HG03565 (cell line): ENCODE data around the gene MRGPRF.

ENCODE experiments used
- ATAC-seq: cut with Tn5 transposase; IDR thresholded peaks from one replicate; pipeline ENCODE4 v1.9.1; 2021; ENCODE audit warnings: mild to moderate bottlenecking, moderate library complexity; ENCODE audit not compliant: unreplicated experiment

The MRGPRF gene

DNA sequence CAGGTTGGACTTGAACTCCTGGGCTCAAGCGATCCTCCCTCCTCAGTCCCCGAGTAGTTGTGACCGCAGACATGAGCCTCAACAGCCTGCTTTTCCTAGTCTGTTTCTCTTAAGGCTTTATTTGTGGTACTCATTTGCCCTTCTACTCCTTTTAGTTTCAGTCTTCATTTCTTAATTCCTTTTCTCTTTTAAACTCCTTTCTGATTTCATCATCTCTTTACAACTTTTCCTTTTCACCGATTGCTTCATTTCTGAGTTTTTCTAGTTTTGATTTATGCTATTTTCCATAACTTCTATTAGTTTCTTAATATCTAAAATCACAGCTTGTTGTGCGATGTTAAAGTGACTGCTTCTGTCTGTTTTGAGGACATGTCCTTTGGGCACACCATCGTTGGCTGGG lies 17.3 kb upstream of the MRGPRF start:
- ATAC-seq, result no peak

DNA sequence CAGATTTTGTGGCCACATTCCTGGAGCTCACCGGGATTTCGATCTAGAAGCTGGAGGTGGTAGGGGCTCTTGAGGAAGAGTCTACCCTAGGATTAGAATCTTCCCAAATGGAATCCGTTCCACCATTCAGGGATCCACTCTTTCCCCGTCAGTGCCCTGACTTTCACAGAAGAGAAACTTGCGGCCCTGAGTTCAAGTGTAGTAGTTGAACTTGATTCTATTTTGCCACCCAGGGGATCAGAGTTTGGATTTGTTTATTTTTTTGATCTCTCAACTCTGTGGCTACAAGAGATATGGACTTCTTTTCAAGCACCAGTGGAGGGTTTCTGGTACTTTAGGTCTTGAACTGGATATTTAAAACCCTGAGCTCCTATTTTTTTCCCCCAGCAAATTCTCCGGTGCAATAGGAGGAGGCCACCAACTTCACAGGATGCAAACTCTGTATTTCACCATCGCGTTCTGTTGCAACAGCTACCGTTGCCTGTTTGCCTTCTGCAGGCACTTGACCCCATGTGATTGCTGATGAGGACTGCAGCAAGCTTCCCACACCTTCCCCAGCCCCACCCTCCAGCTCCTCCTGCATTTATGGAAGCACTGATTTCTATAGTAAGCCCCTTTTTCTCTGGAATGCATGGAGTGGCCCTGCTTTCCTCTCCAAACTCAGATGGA lies 14.8 kb upstream of the MRGPRF start:
- no peak for ATAC-seq

DNA sequence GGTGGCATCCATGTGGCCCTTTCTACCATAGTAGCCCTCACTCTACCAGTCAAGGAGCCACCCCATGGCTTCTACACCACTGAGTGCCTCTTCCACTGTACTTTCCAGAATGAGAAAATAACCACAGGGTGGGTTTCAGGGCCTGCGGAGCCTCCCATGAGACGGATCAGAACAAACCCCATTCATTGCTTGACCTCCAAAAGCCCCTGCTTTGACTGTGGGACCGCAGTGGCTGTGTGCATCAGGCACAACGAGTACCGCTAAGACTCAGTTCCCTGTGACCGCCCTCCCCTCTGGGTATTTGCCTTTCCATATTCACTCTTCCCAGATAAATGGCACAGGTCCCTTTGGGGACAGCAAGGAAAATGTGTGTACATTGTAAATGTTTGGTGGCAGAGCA lies 11.5 kb upstream of the MRGPRF start:
- ATAC-seq, result no peak

DNA sequence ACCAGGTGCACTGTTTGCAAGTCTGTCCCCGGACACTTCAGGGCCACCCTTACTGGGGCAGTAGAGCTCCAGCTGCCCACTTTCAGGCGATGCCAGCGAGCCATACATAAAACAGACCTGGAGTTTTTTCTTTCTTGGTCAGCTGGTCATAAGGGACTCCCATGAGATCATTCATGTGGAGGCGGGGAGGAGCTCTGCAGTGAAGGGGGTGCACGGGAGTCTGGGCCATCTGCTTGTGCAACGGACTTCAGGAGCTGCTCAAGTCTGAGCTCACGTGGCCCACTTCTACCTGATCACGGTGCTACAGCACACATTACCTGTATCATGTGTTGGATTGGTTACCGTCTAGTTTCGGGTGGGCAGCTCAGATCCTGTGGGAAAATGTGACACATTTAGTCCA lies 9.2 kb upstream of the MRGPRF start:
- no peak for ATAC-seq

DNA sequence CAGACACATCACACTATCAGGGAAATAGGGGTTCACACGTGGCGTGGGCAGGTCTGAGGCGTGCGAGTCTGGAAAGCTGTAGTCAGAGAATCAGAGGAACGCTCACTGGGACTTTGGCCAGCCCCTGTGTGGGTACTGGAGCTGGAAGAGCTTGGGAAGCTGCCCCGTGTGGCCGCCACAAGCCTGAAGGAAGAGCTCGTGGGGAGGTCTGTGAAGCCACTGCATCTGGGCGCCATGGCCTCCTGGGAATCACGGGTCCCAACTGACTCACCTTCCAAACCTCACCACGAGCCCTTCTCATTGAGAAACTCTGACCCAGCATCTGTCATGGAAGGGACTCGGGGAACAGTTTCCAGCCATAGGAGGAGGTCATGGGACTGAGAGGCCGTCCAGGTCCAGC lies 5.9 kb upstream of the MRGPRF start:
- ATAC-seq, result no peak

DNA sequence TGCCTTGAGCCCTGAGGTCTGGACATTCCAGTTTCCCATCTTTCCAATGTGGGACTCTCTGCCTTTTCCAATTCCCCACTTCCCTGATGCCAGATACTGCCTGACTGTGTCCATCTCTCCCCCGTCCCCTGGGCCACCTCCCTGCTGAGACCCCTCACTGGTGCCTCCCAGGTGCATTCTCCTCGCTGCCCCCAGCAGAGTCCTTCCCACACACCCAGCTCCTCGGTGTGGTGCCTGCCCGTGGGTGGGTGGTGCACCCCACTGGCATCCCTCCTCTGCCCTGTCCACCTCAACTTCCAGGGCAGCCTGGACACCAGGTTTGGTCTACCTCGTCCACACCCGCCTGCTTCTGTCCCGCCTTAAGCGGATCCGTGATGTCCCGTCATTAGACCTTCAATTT lies 4.9 kb upstream of the MRGPRF start:
- no peak for ATAC-seq

DNA sequence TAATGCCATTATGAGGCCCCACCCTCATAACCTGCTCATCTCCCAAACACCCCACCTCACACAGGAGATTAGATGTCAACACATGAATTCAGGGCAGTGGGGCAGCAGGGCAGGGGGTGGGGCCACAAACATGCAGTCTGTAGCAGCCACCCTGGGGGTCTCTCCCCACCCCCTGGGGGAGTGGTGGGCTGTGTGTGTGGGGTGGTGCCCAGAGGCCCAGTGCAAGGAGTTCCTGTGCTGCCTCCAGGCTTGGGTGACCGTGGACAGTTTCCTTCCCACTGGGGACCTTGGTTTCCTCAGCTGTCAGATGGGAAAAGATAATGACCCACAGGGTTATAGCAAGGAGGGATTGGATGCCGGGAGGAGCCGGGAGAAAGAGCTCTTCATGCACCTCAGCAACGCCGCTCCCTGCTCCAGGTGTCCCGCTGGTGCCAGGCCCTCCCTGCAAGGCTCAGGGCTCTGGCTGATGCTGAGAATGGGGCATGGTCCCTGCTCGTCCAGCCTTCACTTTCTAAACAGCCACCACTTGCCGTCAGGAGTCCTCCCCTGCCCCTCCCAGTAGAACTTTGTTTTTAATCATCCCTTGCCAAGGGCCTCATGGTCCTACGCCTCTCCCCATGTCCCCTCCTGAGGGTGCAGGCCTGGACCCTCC lies 2.0 kb upstream of the MRGPRF start:
- no peak for ATAC-seq

DNA sequence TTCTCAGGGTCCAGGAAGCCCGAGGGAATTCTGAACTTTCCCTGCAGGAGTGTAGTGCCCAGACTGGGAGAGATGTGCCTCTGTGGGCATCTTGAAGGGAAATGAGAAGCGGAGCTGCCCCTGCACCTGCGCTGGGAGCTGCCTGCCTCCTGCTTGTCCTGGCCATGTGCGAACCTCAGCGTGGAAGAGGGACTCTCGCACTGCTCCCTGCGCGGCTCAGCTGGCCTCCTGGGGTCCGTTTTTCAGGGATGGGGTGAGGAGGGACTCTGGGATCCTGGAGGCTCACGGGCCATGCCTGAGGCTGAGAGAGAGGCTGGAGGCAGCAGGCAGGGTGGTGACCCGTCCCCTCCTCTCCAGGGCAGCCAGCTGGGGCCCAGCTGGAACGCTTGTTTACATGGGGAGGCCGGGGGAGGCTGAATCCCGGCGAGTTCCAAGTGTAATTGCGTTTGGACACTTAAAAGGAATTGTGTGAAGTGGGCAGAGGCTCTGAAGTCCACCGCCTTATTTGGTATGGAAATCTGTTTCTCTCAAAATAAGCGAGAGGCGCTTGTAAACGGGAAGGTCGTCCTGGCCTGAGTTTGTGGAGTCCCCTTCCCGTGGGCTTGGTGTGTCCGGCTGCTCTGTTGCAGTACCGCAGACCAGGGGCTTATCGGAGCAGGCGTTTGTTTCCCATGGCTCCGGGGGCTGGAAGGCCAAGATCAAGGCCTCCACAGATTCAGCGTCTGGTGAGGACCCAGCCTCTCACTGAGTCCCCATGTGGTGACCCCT lies 1.2 kb upstream of the MRGPRF start:
- ATAC-seq, result no peak

DNA sequence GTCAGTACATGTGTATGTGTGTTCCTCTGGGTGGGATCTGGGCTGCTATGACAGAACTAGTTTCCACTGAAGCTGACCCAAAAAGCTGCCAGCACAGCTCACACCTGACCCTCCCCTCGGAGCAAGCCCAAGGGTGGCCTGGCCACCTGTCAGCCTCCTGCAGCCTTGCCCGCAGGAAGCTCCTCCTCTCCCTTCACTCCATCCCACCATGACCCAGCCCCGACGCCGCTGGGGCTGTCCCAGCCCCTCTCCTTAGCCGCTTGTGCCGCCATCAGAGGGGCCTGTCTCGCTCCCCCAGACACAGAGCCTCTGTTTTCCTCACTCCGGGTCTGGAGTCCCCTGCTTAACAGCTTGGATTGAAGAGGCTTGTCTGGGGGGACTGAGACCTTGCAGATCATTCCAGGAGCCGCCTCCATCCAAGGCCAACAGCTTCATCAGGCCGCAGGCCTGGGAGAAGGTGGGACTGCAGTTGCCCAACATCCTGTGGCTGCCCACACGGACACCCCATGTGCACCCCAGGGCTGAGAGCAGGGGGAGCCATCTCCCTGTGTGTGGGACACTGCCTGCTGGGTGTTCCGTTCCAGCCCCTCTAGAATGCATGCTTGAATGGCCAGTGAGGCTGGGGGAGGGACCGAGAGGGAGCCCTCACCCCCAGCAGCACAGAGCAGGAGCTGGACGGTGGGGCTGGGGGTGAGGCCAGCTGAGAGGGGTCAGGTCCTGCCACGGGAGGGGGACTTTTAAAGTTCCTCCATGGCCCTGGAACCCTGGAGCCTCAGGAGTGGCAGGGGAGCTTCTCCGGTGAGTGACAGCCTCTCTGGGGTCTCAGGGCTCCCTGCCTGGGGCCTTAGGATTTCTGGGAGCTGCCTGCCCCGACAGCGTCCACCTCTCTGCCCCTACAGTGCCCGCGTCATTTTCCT lies 696 bp downstream of the MRGPRF start:
- no peak for ATAC-seq

DNA sequence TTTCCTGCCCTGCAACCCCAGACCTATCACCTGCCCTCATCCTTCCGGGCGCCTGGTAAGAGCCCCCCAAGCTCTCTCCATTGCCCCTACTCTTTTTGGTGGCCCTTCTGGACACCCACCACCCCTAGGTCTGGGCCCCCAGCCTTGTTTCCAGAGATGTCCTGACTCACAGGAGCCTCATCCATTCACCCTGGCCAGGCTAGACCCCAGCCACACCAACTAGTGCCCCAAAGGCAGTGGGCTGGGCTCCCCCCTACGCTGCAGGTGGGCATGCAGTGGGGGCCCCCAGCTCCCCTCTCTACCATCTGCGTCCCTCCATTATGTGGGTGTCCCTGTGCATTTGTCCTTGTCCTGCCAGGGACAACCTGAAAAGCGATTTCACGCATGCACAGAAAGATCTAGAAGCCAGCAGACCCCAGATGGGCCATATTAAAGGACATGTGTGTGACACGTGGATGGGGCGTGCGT lies 1.4 kb downstream of the MRGPRF start:
- no peak for ATAC-seq

DNA sequence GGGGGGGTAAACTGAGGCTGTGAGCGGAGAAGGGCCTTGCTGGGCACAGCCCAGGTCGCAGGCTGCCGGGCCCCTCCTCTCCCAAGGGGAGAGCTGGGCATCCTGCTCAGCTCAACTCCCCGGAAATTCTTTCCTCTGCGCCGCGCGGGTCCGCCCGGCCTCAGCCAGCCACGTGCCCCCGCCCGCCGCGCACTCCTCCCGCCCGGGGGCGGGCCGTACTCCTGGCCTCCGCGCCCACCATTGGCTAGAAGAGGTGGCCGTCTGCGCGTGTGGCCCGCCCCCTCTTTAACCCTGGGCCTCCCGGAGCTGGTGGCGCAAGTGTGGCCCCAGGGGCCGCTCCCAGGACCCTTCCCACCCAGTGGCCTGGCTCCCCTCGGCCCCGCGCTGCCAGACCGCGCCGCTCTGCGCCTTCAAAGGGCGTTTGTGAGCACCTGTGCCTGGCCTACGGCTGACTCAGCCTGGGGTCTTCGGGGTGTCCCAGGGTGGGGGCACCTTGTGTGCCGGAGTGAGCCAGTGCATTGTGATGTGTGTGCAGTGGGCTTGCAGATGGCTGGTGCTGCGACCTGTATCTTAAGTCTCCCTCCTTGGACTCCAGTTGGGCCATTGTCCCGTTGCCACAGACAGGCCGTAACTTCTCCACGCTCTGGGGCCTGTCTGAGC lies 2.0 kb downstream of the MRGPRF start:
- ATAC-seq, result no peak

DNA sequence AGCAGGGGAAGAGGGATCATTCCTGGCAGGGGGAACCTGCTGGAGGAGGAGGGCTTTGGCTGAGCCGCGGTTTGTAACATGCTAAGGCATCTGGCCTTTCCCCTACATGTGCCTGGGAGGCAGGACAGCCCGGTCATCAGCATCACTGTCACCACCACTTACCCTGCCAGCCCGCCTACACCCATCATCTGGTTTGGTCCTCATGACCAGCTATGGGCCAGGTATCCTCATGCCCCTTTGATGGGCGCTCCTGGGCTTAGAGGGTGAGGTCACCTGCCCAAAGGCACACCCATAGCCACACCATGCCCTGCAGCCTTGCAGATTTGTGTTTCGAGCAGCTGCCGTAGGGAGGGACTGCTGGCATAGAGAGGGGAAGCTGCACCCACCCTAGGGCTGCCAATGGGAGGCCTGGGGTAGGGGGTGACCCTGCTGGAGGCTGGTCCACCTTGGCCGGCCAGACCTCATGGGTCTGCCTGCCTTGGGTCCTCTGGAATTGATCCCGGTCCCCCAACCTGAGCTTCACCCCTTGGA lies 2.6 kb downstream of the MRGPRF start:
- ATAC-seq, result no peak

DNA sequence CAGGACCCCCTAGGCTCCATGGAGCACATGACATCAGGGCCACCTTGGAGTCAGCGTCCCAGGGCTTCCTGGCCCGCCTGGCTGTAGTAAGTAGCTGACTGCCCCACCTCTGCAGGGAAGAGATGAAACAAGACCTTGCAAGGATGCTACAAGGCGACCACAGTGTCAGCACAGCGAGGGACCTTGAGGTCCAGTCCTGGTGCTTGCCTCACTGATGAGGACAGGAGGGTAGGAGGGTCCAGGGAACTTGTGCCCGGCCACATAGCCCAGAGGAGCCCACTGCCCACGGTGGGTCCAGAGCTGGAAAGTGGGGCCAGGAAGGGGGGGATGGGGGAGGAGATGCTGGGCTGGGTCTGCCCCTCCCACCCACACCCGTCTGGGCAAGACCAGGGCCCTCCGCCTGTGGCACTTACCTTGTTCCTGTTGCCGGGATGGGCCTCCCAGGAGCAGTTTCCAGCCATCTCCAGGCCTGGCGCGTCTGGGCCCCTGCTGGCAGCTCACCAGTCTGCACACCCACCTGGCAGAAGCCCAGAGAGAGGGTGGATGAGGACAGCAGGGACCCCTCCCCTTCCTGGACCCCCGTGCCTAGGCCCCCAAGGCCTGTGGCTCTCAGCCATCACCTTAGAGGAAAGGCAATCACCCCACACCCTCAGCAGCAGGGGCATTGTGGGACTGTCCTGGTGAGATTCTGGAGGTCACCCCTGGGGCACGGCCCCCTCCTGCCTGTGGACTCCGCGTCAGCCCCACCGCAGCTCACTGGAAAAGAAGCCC lies 3.4 kb downstream of the MRGPRF start:
- ATAC-seq, result no peak

DNA sequence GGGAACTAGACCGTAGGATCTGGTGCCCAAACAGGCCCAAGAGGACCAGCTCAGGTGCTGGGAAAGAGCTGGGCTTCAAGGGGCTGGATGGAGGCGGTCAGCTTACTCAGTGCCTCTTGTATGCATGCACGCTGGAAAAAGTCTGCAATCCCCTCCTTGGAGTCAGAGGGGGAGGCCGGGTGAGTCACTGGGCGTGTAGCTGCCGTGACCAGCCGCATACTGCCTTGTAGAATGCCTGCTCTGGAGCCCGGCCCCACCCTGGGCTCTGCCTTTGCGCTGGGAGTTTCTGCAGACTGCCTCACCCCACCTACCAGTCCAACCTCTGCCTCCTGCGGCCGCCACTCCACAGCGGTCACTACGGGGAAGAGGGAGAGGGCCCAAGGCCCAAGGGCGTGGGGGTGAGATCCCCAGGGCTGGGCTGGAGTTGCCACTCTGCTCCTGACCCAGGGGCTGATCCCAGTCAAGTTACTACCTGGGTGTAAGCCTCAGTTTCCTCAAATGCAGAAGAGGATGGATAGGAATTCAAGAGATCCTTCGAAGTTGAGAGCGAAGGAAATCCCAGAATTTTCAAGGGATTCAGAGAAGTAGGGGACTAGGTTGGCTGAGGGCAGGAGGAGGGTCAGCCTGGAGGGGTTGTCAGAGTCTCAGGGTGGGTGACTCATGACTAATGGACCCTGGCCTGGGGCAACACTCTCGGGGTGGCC lies 4.2 kb downstream of the MRGPRF start:
- ATAC-seq, result no peak

DNA sequence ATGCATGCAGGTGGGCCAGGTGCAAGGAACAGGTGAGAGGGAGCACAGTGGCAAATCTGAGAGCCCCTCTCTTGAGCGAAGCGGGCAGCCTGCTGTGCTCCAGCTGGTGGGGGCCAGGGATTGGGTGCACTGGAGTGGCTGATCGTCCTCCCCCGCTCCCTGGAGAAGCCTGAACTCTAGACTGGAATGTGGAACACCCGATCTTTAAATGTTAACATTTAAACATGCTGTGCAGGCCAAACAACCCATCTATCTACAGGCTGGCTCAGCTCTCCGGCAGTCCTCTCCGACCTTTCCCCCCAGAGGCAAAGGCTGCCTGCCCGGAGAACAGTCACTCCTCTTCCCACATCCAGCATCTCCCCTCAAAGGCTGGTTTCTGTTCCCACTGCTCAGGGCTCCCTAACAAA lies 5.1 kb downstream of the MRGPRF start:
- no peak for ATAC-seq

DNA sequence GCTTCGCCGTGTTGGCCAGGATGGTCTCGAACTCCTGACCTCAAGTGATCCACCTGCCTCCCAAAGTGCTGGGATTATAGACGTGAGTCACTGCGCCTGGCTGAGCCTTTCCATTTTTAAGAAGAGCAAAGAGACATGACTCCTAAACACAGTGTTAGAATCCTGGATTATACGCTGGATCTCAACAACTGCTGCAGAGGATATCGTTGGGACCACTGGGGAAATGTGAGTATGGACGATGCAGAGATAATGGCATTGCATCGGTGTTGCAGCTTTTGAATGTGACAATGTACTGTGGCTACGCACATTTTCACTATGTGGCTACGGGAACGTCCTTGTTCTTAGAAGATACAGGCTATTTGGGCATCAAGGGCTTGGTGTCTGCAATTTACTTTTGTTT lies 6.2 kb downstream of the MRGPRF start:
- ATAC-seq, result no peak

DNA sequence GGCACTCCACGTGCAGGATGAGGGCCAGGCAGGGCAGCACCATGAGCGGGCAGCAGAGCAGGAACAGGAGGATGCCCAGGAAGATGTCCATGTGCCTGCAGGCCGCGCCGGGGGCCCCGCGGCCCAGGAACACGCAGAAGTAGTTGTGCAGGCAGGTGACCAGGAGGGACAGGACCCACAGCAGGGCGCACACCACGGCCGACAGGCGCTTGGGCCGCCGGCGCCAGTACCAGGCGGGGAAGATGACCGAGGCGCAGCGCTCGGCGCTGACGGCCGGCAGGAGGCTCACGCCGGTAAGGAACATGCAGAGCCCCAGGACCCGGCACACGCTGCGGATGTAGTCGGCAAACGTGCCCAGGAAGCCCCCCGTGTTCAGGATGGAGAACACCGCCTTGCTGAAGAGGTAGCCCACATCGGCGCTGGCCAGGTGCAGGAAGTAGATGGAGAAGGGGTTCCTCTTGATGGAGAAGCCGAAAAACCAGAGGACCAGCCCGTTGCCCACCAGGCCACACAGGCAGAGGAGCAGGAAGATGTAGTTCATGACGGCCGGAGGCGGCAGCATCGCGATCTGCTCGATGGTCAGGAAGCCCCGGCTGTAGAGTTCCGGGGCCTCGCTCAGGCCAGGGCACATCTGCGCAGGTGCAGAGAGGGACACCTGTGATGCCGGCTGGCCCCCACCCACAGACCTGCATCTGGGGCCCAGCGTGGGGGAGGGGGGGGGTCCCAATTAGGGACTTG lies 7.2 kb downstream of the MRGPRF start:
- ATAC-seq, result no peak

DNA sequence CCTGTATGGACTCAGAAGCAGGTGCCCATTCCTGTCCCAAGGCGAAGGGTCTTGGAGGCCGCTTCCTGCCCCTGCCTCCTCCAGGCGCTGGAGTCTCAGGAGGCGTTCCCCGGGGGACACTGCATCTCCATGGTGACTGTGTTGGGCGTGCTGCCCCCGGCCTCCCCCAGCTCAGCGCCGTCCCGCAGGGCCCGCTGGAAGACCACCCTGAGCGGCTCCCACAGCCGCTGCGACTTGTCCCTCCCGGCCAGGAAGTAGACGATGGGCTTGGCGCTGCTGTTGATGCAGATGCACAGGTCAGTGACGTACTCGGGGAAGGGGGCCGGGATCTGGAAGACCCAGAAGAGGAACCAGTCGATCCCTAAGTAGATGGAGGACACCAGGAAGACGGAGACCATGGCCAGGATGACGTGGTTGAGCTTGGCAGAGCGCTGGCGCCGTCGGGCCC lies 7.8 kb downstream of the MRGPRF start:
- ATAC-seq, result no peak
